ENCODE results near the gene HBM.
"Not testable (repeated sequence)": the region's sequence is repeated elsewhere in the genome, so short reads cannot be mapped to it uniquely, and the experiment has no call there.

The HBM gene

GRCh38 chr16:120756-121155, 45.0 kb upstream of the HBM start:
- H3K4me3 ChIP-seq (ENCODE audit: low read depth, low read length): no peak overlapping the region
- TF ChIP-seq, protein P1, sequence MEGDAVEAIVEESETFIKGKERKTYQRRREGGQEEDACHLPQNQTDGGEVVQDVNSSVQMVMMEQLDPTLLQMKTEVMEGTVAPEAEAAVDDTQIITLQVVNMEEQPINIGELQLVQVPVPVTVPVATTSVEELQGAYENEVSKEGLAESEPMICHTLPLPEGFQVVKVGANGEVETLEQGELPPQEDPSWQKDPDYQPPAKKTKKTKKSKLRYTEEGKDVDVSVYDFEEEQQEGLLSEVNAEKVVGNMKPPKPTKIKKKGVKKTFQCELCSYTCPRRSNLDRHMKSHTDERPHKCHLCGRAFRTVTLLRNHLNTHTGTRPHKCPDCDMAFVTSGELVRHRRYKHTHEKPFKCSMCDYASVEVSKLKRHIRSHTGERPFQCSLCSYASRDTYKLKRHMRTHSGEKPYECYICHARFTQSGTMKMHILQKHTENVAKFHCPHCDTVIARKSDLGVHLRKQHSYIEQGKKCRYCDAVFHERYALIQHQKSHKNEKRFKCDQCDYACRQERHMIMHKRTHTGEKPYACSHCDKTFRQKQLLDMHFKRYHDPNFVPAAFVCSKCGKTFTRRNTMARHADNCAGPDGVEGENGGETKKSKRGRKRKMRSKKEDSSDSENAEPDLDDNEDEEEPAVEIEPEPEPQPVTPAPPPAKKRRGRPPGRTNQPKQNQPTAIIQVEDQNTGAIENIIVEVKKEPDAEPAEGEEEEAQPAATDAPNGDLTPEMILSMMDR (IDR thresholded peaks at IDR 0.05; ENCODE audit: low read depth, low read length): no peak

DNA sequence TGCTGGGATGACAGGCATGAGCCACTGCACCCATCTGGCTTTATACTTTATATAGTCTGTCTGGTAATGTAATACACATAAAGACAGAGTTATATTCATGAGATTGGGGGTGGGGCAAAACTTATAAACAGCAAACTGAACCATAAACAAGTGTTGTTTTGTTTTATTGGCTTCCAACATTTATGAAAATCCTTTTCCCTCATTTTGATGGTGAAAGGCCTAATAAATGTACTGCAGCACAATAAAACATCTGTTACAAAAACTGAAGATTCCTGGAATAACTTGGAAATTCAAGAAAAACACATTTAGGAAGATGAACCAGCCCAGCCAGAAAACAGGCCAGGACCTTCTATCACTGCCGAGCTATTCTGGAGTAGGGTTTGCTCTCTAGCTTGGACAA, 43.4 kb upstream of the HBM start:
- no peak overlapping the region for H3K4me3 ChIP-seq (ENCODE audit: low read depth, low read length)
- TF ChIP-seq, protein P1 (IDR thresholded peaks at IDR 0.05; ENCODE audit: low read depth, low read length): no peak

DNA sequence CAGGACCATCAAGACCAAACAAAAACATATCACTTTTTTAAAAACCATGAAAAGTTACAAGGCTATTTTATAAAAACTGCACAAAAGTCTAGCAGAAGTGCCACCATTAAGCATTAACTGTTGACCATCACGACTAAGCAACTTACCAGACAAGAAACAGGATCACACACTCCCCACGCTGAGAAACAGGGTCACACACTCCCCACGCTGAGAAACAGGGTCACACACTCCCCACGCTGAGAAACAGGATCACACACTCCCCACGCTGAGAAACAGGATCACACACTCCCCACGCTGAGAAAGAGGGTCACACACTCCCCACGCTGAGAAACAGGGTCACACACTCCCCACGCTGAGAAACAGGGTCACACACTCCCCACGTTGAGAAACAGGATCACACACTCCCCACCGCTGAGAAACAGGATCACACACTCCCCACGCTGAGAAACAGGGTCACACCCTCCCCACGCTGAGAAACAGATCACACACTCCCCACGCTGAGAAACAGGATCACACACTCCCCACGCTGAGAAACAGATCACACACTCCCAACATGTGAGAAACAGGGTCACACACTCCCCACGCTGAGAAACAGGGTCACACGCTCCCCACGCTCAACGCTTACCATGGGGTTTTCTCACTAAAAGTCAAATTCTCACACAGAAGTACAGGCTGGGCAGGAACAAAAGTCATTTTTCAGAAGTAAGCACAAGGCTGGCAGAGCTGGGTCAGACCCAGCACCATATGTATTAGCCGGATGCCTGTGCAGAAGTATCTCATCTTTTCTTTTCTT, 42.0 kb upstream of the HBM start:
- H3K4me3 ChIP-seq (ENCODE audit: low read depth, low read length): not testable (repeated sequence)

- no peak overlapping the region for H3K4me3 ChIP-seq (ENCODE audit: low read depth, low read length)
- TF ChIP-seq, protein P1 (IDR thresholded peaks at IDR 0.05; ENCODE audit: low read depth, low read length): no peak
These were observed 40.8 kb upstream of the HBM start for GRCh38 chr16:125011-125410.

DNA sequence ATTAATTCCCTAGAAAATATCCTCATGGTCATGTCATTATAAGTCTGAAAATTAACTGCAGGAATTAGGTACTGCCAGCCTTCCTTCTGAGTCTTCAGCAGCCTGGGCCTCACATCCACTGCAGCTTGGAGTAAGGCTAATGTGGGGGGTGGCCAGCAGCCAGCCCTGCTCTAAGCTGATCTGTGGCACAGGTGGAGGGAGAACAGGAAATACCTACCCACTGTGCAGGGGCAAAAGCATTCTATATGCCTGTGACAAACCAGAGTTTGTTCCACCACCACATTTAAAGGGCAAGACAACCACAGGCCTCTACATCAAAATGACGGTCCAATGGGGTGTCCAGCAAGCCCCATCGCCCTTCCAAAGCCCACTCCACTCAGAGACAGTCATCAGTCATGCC, 36.7 kb upstream of the HBM start:
- TF ChIP-seq, protein P1 (IDR thresholded peaks at IDR 0.05; ENCODE audit: low read depth, low read length): no peak
- H3K4me3 ChIP-seq (ENCODE audit: low read depth, low read length): no peak overlapping the region

DNA sequence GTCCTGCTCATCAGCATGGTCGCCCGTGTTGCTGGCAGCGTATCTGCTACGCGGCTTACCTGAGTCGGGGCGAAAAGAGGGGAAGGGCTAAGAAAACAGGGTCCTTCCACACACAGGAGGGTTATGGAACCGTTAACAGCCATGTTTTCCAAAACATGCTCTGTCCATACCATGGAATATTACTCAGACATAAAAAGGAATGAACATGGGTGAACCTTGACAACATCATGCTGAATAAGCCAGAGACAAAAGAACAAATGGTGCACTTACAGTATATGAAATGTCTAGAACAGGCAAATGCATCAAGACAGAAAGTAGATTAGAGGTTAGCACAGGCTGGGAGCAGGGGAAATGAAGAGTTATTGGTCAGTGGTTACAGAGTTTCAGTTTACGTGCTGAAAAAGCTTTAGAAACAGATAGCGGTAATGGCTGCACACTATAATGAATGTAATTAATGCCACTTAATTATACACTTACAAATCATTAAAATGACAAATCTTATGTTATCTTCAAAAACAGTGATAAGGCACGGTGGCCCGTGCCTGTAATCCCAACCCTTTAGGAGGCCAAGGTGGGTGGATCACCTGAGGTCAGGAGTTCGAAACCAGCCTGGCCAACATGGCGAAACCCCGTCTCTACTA, 35.1 kb upstream of the HBM start:
- TF ChIP-seq, protein P1 (IDR thresholded peaks at IDR 0.05; ENCODE audit: low read depth, low read length): no peak
- H3K4me3 ChIP-seq (ENCODE audit: low read depth, low read length): no peak overlapping the region

GRCh38 chr16:132120-132519, 33.7 kb upstream of the HBM start:
- TF ChIP-seq, protein P1 (IDR thresholded peaks at IDR 0.05; ENCODE audit: low read depth, low read length): no peak
- no peak overlapping the region for H3K4me3 ChIP-seq (ENCODE audit: low read depth, low read length)

Measured in WI38 (cell line).